ENCODE data around the gene UBE4B.

UBE4B gene

DNA sequence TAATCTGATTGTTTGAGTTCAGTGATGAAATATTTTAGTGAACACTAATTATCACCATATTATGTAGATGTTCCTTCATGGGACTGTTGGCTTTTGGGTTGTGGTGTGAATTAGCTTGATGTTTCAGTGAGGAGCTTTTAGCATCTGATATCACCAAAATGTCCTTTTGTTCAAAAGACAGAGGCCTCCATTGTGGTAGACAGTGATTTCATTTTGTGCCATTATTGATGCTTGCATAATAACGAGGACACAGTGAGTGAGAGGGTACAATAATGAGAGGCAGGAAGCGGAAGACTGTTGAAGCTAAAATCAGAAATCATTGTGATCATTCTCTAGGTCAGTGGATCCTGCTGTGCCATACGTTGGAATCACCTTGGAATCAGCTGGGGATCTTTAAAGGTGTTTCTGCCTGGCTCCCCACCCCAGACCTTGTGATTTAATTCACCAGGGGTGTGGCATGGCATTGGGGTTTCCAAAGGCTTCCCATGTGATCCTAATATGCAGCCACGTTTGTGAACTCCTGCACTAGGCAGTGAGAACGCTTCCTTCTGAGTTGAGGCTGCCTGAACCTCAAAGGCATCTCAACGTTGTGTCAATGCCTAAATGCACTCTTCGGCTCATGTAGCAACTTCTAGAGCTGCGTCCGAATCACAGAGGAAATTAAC is 95.5 kb downstream of the UBE4B start:
- no peaks in the 10 kb centered on the region for H3K9me3 ChIP-seq (ENCODE audit: control insufficient read depth, low read length)
- no peak overlapping the region for H3K23ac ChIP-seq (ENCODE audit: low read length in 2 of 2)
- no peaks in the 10 kb centered on the region for H3K4me1 ChIP-seq (ENCODE audit: control insufficient read depth, insufficient read depth, low read depth, low read length)
- H3K4ac ChIP-seq (ENCODE audit: low read depth in 1 of 2, low read length in 2 of 2): no peak overlapping the region
- no peak overlapping the region for H3K9ac ChIP-seq (ENCODE audit: low read length)
- no peaks in the 10 kb centered on the region for H3K27me3 ChIP-seq (ENCODE audit: control insufficient read depth in 1 of 2, insufficient read depth in 1 of 2, low read length in 2 of 2)
- H2AFZ ChIP-seq (ENCODE audit: low read depth, low read length): no peak overlapping the region
- no peak overlapping the region for H2BK5ac ChIP-seq (ENCODE audit: low read depth, low read length, poor library complexity, severe bottlenecking)
- DNase-seq: no peak
- no peak overlapping the region for H3K4me2 ChIP-seq (ENCODE audit: low read length, poor library complexity, severe bottlenecking)
- H2BK15ac ChIP-seq (ENCODE audit: low read depth, poor library complexity, severe bottlenecking): no peak overlapping the region
- H2BK120ac ChIP-seq (ENCODE audit: low read depth, low read length): no peak overlapping the region
- no peak overlapping the region for H3K14ac ChIP-seq (ENCODE audit: low read length in 2 of 2)
- H2BK12ac ChIP-seq (ENCODE audit: low read length in 2 of 2): no peak overlapping the region
- peaks cover 34 to 86% of the 10 kb centered on the region in 2 experiments for H3K36me3 ChIP-seq (ENCODE audit: control insufficient read depth in 1 of 2, insufficient read depth in 2 of 2, low read depth in 1 of 2, low read length in 2 of 2)
- WGBS: 91% methylated on average over 9 of the region's 9 CpGs
- no peak overlapping the region for H4K91ac ChIP-seq (ENCODE audit: low read length)
- H3K27ac ChIP-seq (ENCODE audit: low read length, poor library complexity, severe bottlenecking): no peak overlapping the region
- no peak overlapping the region for H4K8ac ChIP-seq (ENCODE audit: low read length)
- no peak overlapping the region for H2AK5ac ChIP-seq (ENCODE audit: low read length, severe bottlenecking)
- H3K79me1 ChIP-seq (replicated peaks; ENCODE audit: low read length, poor library complexity, severe bottlenecking): no peaks in the 10 kb centered on the region
- no peak overlapping the region for H3K18ac ChIP-seq (ENCODE audit: low read depth in 1 of 2, low read length in 2 of 2)
- no peak overlapping the region for H3K4me3 ChIP-seq (ENCODE audit: insufficient read depth in 1 of 2, low read depth in 1 of 2, low read length in 2 of 2)

DNA sequence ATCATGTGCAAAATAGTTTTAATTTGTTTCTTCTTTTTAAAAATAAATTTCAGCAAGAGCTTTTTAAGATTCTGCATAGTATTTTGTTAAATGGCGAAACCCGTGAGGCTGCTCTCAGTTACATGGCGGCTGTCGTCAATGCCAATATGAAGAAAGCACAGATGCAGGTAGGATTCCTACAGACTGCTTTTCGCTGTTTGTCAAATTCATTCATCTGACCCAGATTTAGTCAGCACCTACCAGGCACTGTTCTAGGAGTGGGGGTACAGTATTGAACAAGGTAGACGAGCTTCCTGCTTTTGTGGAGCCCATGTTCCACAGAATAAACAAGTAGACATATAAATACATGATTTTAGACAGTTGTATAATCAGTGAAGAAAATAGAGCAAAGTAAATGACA is 99.6 kb downstream of the UBE4B start:
- Histone ChIP-seq H3K27ac (ENCODE audit: low read length, poor library complexity, severe bottlenecking) (no peak overlapping the region), H2BK15ac (ENCODE audit: low read depth, poor library complexity, severe bottlenecking) (no peak overlapping the region), H2AK5ac (ENCODE audit: low read length, severe bottlenecking) (no peak overlapping the region), H3K9ac (ENCODE audit: low read length) (no peak overlapping the region), H3K4me1 (ENCODE audit: control insufficient read depth, insufficient read depth, low read depth, low read length) (no peaks in the 10 kb centered on the region), H3K4ac (ENCODE audit: low read depth in 1 of 2, low read length in 2 of 2) (no peak overlapping the region), H3K4me3 (ENCODE audit: insufficient read depth in 1 of 2, low read depth in 1 of 2, low read length in 2 of 2) (no peak overlapping the region), H3K14ac (ENCODE audit: low read length in 2 of 2) (no peak overlapping the region), H2BK12ac (ENCODE audit: low read length in 2 of 2) (no peak overlapping the region), H4K91ac (ENCODE audit: low read length) (no peak overlapping the region), H3K36me3 (ENCODE audit: control insufficient read depth in 1 of 2, insufficient read depth in 2 of 2, low read depth in 1 of 2, low read length in 2 of 2) (peaks cover 47 to 95% of the 10 kb centered on the region in 2 experiments), H3K4me2 (ENCODE audit: low read length, poor library complexity, severe bottlenecking) (no peak overlapping the region), H3K79me1 (replicated peaks; ENCODE audit: low read length, poor library complexity, severe bottlenecking) (peaks cover 1% of the 10 kb centered on the region), H2AFZ (ENCODE audit: low read depth, low read length) (no peak overlapping the region), H3K27me3 (ENCODE audit: control insufficient read depth in 1 of 2, insufficient read depth in 1 of 2, low read length in 2 of 2) (no peaks in the 10 kb centered on the region), H3K9me3 (ENCODE audit: control insufficient read depth, low read length) (no peaks in the 10 kb centered on the region), H2BK5ac (ENCODE audit: low read depth, low read length, poor library complexity, severe bottlenecking) (no peak overlapping the region), H4K8ac (ENCODE audit: low read length) (no peak overlapping the region), H3K18ac (ENCODE audit: low read depth in 1 of 2, low read length in 2 of 2) (no peak overlapping the region), H3K23ac (ENCODE audit: low read length in 2 of 2) (no peak overlapping the region), H2BK120ac (ENCODE audit: low read depth, low read length) (no peak overlapping the region)
- DNase-seq: no peak
- 97% methylated on average over 5 of the region's 6 CpGs for WGBS

DNA sequence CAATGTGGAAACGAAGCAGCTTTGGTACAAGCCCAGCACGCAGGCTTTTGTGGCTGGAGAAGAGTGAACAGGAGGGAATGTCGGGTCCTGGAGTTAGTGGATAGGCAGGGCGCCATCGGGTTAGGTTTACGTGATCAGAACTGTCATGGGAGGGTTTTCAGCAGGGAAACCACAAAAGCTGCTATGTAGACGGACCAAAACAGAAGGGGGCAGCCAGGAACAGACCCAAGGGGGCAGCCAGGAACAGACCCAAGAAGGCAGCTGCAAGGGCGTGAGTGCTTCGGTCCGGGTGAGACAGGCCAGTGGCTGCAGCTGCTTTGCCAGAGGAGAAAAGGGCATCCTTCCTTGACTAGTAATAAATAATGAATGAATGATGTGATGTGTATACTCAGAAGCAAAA is 100.1 kb downstream of the UBE4B start:
- Histone ChIP-seq H3K23ac (ENCODE audit: low read length in 2 of 2) (no peak overlapping the region), H4K8ac (ENCODE audit: low read length) (no peak overlapping the region), H2BK5ac (ENCODE audit: low read depth, low read length, poor library complexity, severe bottlenecking) (no peak overlapping the region), H3K27ac (ENCODE audit: low read length, poor library complexity, severe bottlenecking) (no peak overlapping the region), H3K4me1 (ENCODE audit: control insufficient read depth, insufficient read depth, low read depth, low read length) (no peaks in the 10 kb centered on the region), H3K4me3 (ENCODE audit: insufficient read depth in 1 of 2, low read depth in 1 of 2, low read length in 2 of 2) (no peak overlapping the region), H2BK120ac (ENCODE audit: low read depth, low read length) (no peak overlapping the region), H3K36me3 (ENCODE audit: control insufficient read depth in 1 of 2, insufficient read depth in 2 of 2, low read depth in 1 of 2, low read length in 2 of 2) (peaks cover 47 to 94% of the 10 kb centered on the region in 2 experiments), H2BK12ac (ENCODE audit: low read length in 2 of 2) (no peak overlapping the region), H3K27me3 (ENCODE audit: control insufficient read depth in 1 of 2, insufficient read depth in 1 of 2, low read length in 2 of 2) (no peaks in the 10 kb centered on the region), H3K18ac (ENCODE audit: low read depth in 1 of 2, low read length in 2 of 2) (no peak overlapping the region), H2AK5ac (ENCODE audit: low read length, severe bottlenecking) (no peak overlapping the region), H3K4ac (ENCODE audit: low read depth in 1 of 2, low read length in 2 of 2) (no peak overlapping the region), H2BK15ac (ENCODE audit: low read depth, poor library complexity, severe bottlenecking) (no peak overlapping the region), H3K9ac (ENCODE audit: low read length) (no peak overlapping the region), H3K9me3 (ENCODE audit: control insufficient read depth, low read length) (no peaks in the 10 kb centered on the region), H2AFZ (ENCODE audit: low read depth, low read length) (no peak overlapping the region), H3K79me1 (replicated peaks; ENCODE audit: low read length, poor library complexity, severe bottlenecking) (peaks cover 1% of the 10 kb centered on the region), H3K4me2 (ENCODE audit: low read length, poor library complexity, severe bottlenecking) (no peak overlapping the region), H3K14ac (ENCODE audit: low read length in 2 of 2) (no peak overlapping the region), H4K91ac (ENCODE audit: low read length) (no peak overlapping the region)
- 96% methylated on average over 10 of the region's 10 CpGs for WGBS
- DNase-seq: no peak

DNA sequence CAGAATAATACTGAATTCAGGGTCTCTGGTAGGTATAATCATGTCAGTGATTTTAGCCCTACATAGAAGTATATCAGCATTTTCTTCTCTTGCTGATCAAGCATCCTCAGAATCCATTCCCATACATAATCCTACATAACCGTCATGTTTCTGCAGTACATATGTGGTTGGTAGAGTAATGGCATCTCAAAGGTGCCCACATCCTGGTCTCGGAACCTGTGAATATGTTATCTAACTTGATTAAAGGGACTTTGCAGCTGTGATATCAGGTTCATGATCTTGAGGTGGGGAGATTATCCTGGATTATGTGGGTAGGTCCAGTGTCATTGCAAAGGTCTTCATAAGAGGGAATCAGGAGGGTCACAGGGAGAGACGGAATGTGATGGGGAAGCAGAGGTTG is 108.2 kb downstream of the UBE4B start:
- H3K4me1 ChIP-seq (ENCODE audit: control insufficient read depth, insufficient read depth, low read depth, low read length): no peaks in the 10 kb centered on the region
- no peak overlapping the region for H3K27ac ChIP-seq (ENCODE audit: low read length, poor library complexity, severe bottlenecking)
- H3K18ac ChIP-seq (ENCODE audit: low read depth in 1 of 2, low read length in 2 of 2): no peak overlapping the region
- WGBS: 92% methylated on average over 3 of the region's 3 CpGs
- H2BK12ac ChIP-seq (ENCODE audit: low read length in 2 of 2): no peak overlapping the region
- H3K9me3 ChIP-seq (ENCODE audit: control insufficient read depth, low read length): no peaks in the 10 kb centered on the region
- H3K4me3 ChIP-seq (ENCODE audit: insufficient read depth in 1 of 2, low read depth in 1 of 2, low read length in 2 of 2): no peak overlapping the region
- no peak overlapping the region for H4K8ac ChIP-seq (ENCODE audit: low read length)
- no peak overlapping the region for H2AK5ac ChIP-seq (ENCODE audit: low read length, severe bottlenecking)
- no peak overlapping the region for H3K4ac ChIP-seq (ENCODE audit: low read depth in 1 of 2, low read length in 2 of 2)
- H3K79me1 ChIP-seq (replicated peaks; ENCODE audit: low read length, poor library complexity, severe bottlenecking): peaks cover 9% of the 10 kb centered on the region
- H2BK5ac ChIP-seq (ENCODE audit: low read depth, low read length, poor library complexity, severe bottlenecking): no peak overlapping the region
- H3K36me3 ChIP-seq (ENCODE audit: control insufficient read depth in 1 of 2, insufficient read depth in 2 of 2, low read depth in 1 of 2, low read length in 2 of 2): peaks cover 24 to 84% of the 10 kb centered on the region in 2 experiments
- no peak overlapping the region for H4K91ac ChIP-seq (ENCODE audit: low read length)
- no peak overlapping the region for H2BK120ac ChIP-seq (ENCODE audit: low read depth, low read length)
- H2BK15ac ChIP-seq (ENCODE audit: low read depth, poor library complexity, severe bottlenecking): no peak overlapping the region
- H3K9ac ChIP-seq (ENCODE audit: low read length): no peak overlapping the region
- H3K23ac ChIP-seq (ENCODE audit: low read length in 2 of 2): no peak overlapping the region
- H3K14ac ChIP-seq (ENCODE audit: low read length in 2 of 2): no peak overlapping the region
- DNase-seq: no peak
- H3K27me3 ChIP-seq (ENCODE audit: control insufficient read depth in 1 of 2, insufficient read depth in 1 of 2, low read length in 2 of 2): no peaks in the 10 kb centered on the region
- no peak overlapping the region for H3K4me2 ChIP-seq (ENCODE audit: low read length, poor library complexity, severe bottlenecking)
- no peak overlapping the region for H2AFZ ChIP-seq (ENCODE audit: low read depth, low read length)
